OCI-LY1 (cell line): ENCODE measurements around the gene IMPG2.

Experiments used
- H2AFZ ChIP-seq: fragments of 200-600 bp; sonication (generic), shearing (Covaris generic); 2 replicates; pipeline ENCODE4 v1.6.0; 2014; ENCODE audit warnings: antibody characterized with exemption, mild to moderate bottlenecking, low read length
- H3F3A ChIP-seq: fragments of 200-600 bp; sonication (generic), shearing (Covaris generic); 2 replicates; pipeline ENCODE4 v1.6.0; 2014; ENCODE audit warnings: mild to moderate bottlenecking, antibody characterized with exemption, low read length, moderate library complexity; ENCODE audit not compliant: insufficient read depth
- H3K27ac ChIP-seq: fragments of 200-600 bp; sonication (generic); 2 replicates; pipeline ENCODE4 v1.5.1; 2014; ENCODE audit warnings: low read length, mixed run types, mild to moderate bottlenecking, low read depth; ENCODE audit not compliant: poor library complexity, severe bottlenecking
- H3K27me3 ChIP-seq: fragments of 200-600 bp; sonication (generic); 2 replicates; pipeline ENCODE4 v1.6.0; 2014; ENCODE audit warnings: antibody characterized with exemption, mild to moderate bottlenecking, low read length, moderate library complexity; ENCODE audit not compliant: insufficient read depth
- H3K36me3 ChIP-seq: fragments of 200-600 bp; sonication (generic); 2 replicates; pipeline ENCODE4 v1.6.1; 2014; ENCODE audit warnings: mild to moderate bottlenecking, antibody characterized with exemption, low read length, moderate library complexity, mixed read lengths; ENCODE audit not compliant: insufficient read depth
- H3K4me1 ChIP-seq: fragments of 200-600 bp; sonication (generic); 2 replicates; pipeline ENCODE4 v1.5.1; 2014; ENCODE audit warnings: mild to moderate bottlenecking, low read length, moderate library complexity; ENCODE audit not compliant: insufficient read depth, severe bottlenecking
- H3K4me2 ChIP-seq: fragments of 200-600 bp; sonication (generic), shearing (Covaris generic); 2 replicates; pipeline ENCODE4 v1.6.1; 2014; ENCODE audit warnings: low read length
- H3K4me3 ChIP-seq: fragments of 200-600 bp; sonication (generic); 2 replicates; pipeline ENCODE4 v1.5.1; 2014; ENCODE audit warnings: low read length, low read depth, mild to moderate bottlenecking, mixed read lengths; ENCODE audit not compliant: poor library complexity, severe bottlenecking
- H3K79me2 ChIP-seq: fragments of 200-600 bp; shearing (Covaris generic); 2 replicates; pipeline ENCODE4 v1.6.1; 2016; ENCODE audit warnings: mixed run types, low read length, mixed read lengths; ENCODE audit not compliant: insufficient read depth
- H3K9ac ChIP-seq: fragments of 200-600 bp; sonication (generic), shearing (Covaris generic); 2 replicates; pipeline ENCODE4 v1.6.1; 2014; ENCODE audit warnings: mild to moderate bottlenecking, low read length, mixed read lengths
- H3K9me2 ChIP-seq: fragments of 200-600 bp; sonication (generic), shearing (Covaris generic); 2 replicates; pipeline ENCODE4 v1.6.1; 2014; ENCODE audit warnings: low read depth, mild to moderate bottlenecking, low read length, mixed read lengths
- H3K9me3 ChIP-seq: fragments of 200-600 bp; shearing (Covaris generic); 2 replicates; pipeline ENCODE4 v1.6.1; 2014; ENCODE audit warnings: low read length, mixed read lengths
- H4K20me1 ChIP-seq: fragments of 200-600 bp; sonication (generic), shearing (Covaris generic); 2 replicates; pipeline ENCODE4 v1.6.0; 2016; ENCODE audit warnings: mild to moderate bottlenecking, low read length; ENCODE audit not compliant: insufficient read depth
- CTCF ChIP-seq: fragments of 200-600 bp; sonication (generic), shearing (Covaris generic); IDR thresholded peaks from 2 replicates; pipeline ENCODE4 v1.5.1; 2017; ENCODE audit warnings: mild to moderate bottlenecking, antibody characterized with exemption, low read length, moderate library complexity, mixed read lengths
- EZH2 ChIP-seq: fragments of 200-600 bp; sonication (generic), shearing (Covaris generic); IDR thresholded peaks from 2 replicates; pipeline ENCODE4 v1.8.0; 2017; ENCODE audit warnings: borderline replicate concordance, mixed run types, mild to moderate bottlenecking, antibody characterized with exemption, low read length, moderate library complexity, mixed read lengths

Gene IMPG2

GRCh38 chr3:101185341-101185740 lies 135.0 kb downstream of the IMPG2 start:
- H3K4me1 ChIP-seq, result no peaks in the 10 kb centered on the region
- no peaks in the 10 kb centered on the region for H3K36me3 ChIP-seq
- H4K20me1 ChIP-seq, result no peaks in the 10 kb centered on the region
- H2AFZ ChIP-seq, result no peak overlapping the region
- no peaks in the 10 kb centered on the region for H3K9me3 ChIP-seq
- H3K4me2 ChIP-seq, result no peak overlapping the region
- H3K4me3 ChIP-seq, result no peak overlapping the region
- H3K9ac ChIP-seq, result no peak overlapping the region
- peaks cover 3% of the 10 kb centered on the region; the same call in 1 of the 2 replicates for H3K27me3 ChIP-seq
- no peak for TF ChIP-seq CTCF
- H3F3A ChIP-seq, result no peaks in the 10 kb centered on the region
- no peaks in the 10 kb centered on the region for H3K9me2 ChIP-seq
- no peak overlapping the region for H3K27ac ChIP-seq
- no peaks in the 10 kb centered on the region for H3K79me2 ChIP-seq

GRCh38 chr3:101184111-101184510 lies 136.3 kb downstream of the IMPG2 start:
- no peaks in the 10 kb centered on the region for H3K9me2 ChIP-seq
- H3K27me3 ChIP-seq, result peaks cover 3% of the 10 kb centered on the region; the same call in 1 of the 2 replicates
- H3K4me2 ChIP-seq, result no peak overlapping the region
- H3K79me2 ChIP-seq, result no peaks in the 10 kb centered on the region
- TF ChIP-seq EZH2 (no peak), CTCF (no peak)
- no peak overlapping the region for H2AFZ ChIP-seq
- no peaks in the 10 kb centered on the region for H3K9me3 ChIP-seq
- H3K36me3 ChIP-seq, result no peaks in the 10 kb centered on the region
- H3K4me1 ChIP-seq, result no peaks in the 10 kb centered on the region
- H4K20me1 ChIP-seq, result no peaks in the 10 kb centered on the region
- H3K4me3 ChIP-seq, result no peak overlapping the region
- H3K27ac ChIP-seq, result no peak overlapping the region
- H3F3A ChIP-seq, result no peaks in the 10 kb centered on the region
- H3K9ac ChIP-seq, result no peak overlapping the region

- H3K9me3 ChIP-seq, result no peaks in the 10 kb centered on the region
- H3K27ac ChIP-seq, result no peak overlapping the region
- H3K4me1 ChIP-seq, result no peaks in the 10 kb centered on the region
- H4K20me1 ChIP-seq, result no peaks in the 10 kb centered on the region
- no peak overlapping the region for H3K4me3 ChIP-seq
- H2AFZ ChIP-seq, result no peak overlapping the region
- H3K9me2 ChIP-seq, result no peaks in the 10 kb centered on the region
- no peak overlapping the region for H3K4me2 ChIP-seq
- no peaks in the 10 kb centered on the region for H3F3A ChIP-seq
- no peaks in the 10 kb centered on the region for H3K79me2 ChIP-seq
- no peak overlapping the region for H3K9ac ChIP-seq
- no peak for TF ChIP-seq CTCF
- no peak for TF ChIP-seq EZH2
- H3K27me3 ChIP-seq, result peaks cover 3% of the 10 kb centered on the region; the same call in 1 of the 2 replicates
- no peaks in the 10 kb centered on the region for H3K36me3 ChIP-seq
Observed at GRCh38 chr3:101183151-101183550, 137.2 kb downstream of the IMPG2 start.
